ENCODE measurements around the gene HEPHL1. TPM values are rescaled to one million over a fixed set of nuclear protein-coding genes. Genes with fewer than 3 reads are reported as not detected.

The HEPHL1 gene
- total RNA-seq, 2 experiments from 2014 or later, result not detected

DNA sequence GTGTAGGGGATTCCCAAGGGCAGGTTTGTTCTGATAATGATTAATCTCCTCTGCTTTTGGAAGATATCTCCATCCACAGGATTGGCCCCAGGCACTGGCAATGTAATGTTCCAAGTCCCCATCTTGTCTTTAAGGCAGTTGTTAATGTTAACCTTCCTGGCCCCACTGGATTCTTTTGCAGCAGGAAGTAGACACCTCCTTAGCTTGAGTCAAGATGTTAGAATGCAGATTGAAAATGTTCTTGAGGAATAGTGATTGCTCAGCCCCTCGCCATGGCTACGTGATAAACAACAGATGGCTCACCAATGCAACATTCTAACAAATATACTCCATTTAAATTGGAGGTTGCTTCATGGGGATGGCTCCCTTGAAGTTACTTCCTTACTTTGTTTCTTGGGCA lies 7.3 kb downstream of the HEPHL1 start:
- DNase-seq (no peak), ATAC-seq (no peak)
- intact Hi-C loops (cut with micrococcal nuclease), result no loop called here
- CTCF ChIA-PET, result no interaction called here
- Mint-ChIP-seq H3K27ac (no peak overlapping the region), H3K27me3 (peaks cover 2% of the 10 kb centered on the region), H3K4me1 (ENCODE audit: low read depth) (no peaks in the 10 kb centered on the region), H3K36me3 (ENCODE audit: low read depth) (no peaks in the 10 kb centered on the region), H3K9me3 (no peaks in the 10 kb centered on the region), H3K4me3 (no peak overlapping the region)
- POLR2A ChIA-PET, result no interaction called here
- TF ChIP-seq, protein P1, sequence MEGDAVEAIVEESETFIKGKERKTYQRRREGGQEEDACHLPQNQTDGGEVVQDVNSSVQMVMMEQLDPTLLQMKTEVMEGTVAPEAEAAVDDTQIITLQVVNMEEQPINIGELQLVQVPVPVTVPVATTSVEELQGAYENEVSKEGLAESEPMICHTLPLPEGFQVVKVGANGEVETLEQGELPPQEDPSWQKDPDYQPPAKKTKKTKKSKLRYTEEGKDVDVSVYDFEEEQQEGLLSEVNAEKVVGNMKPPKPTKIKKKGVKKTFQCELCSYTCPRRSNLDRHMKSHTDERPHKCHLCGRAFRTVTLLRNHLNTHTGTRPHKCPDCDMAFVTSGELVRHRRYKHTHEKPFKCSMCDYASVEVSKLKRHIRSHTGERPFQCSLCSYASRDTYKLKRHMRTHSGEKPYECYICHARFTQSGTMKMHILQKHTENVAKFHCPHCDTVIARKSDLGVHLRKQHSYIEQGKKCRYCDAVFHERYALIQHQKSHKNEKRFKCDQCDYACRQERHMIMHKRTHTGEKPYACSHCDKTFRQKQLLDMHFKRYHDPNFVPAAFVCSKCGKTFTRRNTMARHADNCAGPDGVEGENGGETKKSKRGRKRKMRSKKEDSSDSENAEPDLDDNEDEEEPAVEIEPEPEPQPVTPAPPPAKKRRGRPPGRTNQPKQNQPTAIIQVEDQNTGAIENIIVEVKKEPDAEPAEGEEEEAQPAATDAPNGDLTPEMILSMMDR (IDR thresholded peaks at IDR 0.05), result no peak

DNA sequence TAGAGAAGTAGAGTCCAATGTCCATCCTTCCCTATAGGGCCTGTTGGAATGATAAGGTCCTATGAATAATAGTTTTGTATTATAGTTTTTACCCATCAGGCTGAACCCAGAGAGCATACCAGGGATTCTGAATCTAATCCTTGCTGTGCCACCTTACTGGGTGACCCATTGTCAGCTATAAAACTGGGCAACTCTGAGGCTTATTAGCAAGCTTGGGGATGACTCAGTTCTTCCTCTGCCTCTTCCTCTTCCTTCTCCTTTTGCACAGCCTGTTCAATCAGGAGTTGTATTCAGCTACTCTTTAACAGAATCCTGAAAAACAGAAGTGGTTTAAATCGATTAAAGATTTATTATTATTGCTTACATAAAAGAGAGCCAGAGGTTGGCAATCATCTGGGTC lies 8.9 kb downstream of the HEPHL1 start:
- ATAC-seq (no peak), DNase-seq (no peak)
- TF ChIP-seq, protein P1 (IDR thresholded peaks at IDR 0.05), result no peak
- intact Hi-C loops (cut with micrococcal nuclease), result no loop called here
- Mint-ChIP-seq H3K36me3 (ENCODE audit: low read depth) (no peaks in the 10 kb centered on the region), H3K4me3 (no peak overlapping the region), H3K9me3 (no peaks in the 10 kb centered on the region), H3K27me3 (peaks cover 2% of the 10 kb centered on the region), H3K4me1 (ENCODE audit: low read depth) (no peaks in the 10 kb centered on the region), H3K27ac (no peak overlapping the region)
- ChIA-PET CTCF (no interaction called here), POLR2A (no interaction called here)

DNA sequence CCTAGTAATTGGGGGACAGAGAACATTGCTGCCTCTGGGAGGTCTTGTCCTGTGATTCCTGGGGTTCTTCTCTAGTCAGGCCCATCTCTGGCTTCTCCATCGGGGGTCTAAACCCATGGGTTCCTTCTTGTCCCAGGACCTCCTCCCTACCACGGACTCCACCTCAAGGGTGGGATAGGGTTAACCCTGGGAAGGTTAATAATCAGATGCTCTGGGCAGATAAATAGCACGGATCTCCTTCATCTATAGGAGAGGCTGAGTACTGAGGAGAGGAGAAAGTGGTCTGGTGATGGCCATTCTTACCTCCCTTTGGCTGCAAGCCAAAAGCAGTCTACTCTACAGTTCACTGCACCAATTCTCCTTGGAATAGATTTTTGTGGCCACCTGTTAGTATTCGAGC lies 10.5 kb downstream of the HEPHL1 start:
- no peaks in the 10 kb centered on the region for H3K9me3 Mint-ChIP-seq
- no peaks in the 10 kb centered on the region for H3K36me3 Mint-ChIP-seq (ENCODE audit: low read depth)
- DNase-seq, result no peak
- intact Hi-C loops (cut with micrococcal nuclease), result no loop called here
- ATAC-seq, result no peak
- ChIA-PET POLR2A (no interaction called here), CTCF (no interaction called here)
- H3K27me3 Mint-ChIP-seq, result peaks cover 2% of the 10 kb centered on the region
- no peak overlapping the region for H3K4me3 Mint-ChIP-seq
- TF ChIP-seq, protein P1 (IDR thresholded peaks at IDR 0.05), result no peak
- no peaks in the 10 kb centered on the region for H3K4me1 Mint-ChIP-seq (ENCODE audit: low read depth)
- H3K27ac Mint-ChIP-seq, result no peak overlapping the region

DNA sequence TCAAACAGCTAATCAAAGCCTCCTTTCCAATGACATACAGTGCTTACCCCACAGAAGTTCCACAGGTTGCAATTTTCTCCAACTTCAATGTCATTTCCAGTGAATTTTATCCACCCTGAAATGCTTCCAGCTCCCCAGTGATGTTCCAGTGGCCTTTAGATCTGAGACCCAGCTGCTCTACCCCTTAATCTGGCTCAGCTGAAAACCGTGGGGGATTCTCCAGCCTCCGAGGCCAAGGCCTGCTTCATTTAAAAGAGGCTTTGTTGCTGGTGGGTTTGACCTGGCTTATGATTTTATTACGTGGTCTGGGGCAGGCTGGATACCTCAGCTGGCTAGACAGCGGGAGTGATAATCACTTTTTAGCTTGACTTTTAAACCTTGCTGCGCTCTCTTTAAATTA lies 10.9 kb downstream of the HEPHL1 start:
- intact Hi-C loops (cut with micrococcal nuclease), result no loop called here
- POLR2A ChIA-PET, result no interaction called here
- H3K36me3 Mint-ChIP-seq (ENCODE audit: low read depth), result no peaks in the 10 kb centered on the region

DNA sequence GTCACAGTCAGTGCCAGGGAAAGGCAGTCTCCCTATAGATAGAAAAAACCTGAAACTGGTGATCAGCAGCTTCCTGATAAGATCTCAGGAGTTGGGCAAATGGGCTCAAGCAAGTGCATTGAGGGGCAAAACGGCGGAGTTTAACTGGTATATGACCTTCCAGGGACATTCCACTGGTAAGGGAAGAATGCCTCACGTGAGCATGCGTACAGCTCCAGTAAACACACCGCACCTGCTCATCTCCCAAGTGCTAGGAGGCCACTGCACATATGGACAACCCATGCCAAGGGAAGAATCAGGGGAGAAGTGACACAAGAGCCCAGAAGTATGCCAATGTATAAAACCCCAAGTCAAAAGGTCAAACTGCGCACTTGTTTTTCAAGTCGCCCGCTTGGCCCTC lies 11.6 kb downstream of the HEPHL1 start:
- Mint-ChIP-seq H3K27me3 (peaks cover 2% of the 10 kb centered on the region), H3K9me3 (no peaks in the 10 kb centered on the region), H3K4me3 (no peak overlapping the region), H3K27ac (no peak overlapping the region), H3K4me1 (ENCODE audit: low read depth) (no peaks in the 10 kb centered on the region), H3K36me3 (ENCODE audit: low read depth) (no peaks in the 10 kb centered on the region)
- intact Hi-C loops (cut with micrococcal nuclease), result no loop called here
- TF ChIP-seq, protein P1 (IDR thresholded peaks at IDR 0.05), result no peak
- ChIA-PET POLR2A (no interaction called here), CTCF (no interaction called here)
- ATAC-seq, result no peak
- DNase-seq, result no peak

More for the DNA sequence above, 10.9 kb downstream of the HEPHL1 start:
- Mint-ChIP-seq H3K4me3 (no peak overlapping the region), H3K4me1 (ENCODE audit: low read depth) (no peaks in the 10 kb centered on the region), H3K9me3 (no peaks in the 10 kb centered on the region), H3K27ac (no peak overlapping the region), H3K27me3 (peaks cover 2% of the 10 kb centered on the region)
- TF ChIP-seq, protein P1 (IDR thresholded peaks at IDR 0.05), result no peak
- CTCF ChIA-PET, result no interaction called here
- no peak for DNase-seq
- no peak for ATAC-seq

Data from activated CD8-positive, alpha-beta T cell treated with anti-CD3 and anti-CD28 coated beads for 36 hours (primary cell).